Thoracic aorta (tissue), 2 donors: Measurements from ENCODE around the gene SLIT2. TPM values are rescaled to one million over a fixed set of nuclear protein-coding genes. Genes with fewer than 3 reads are reported as not detected.
A peak's percentile ranks its signal among the peaks of the same experiment; 100 is the strongest.

Experiments
- ATAC-seq: fragments of 150-250 bp; one replicate; pipeline ENCODE4 v1.8.0; 2017; ENCODE audit warnings: low read depth; ENCODE audit not compliant: insufficient number of reproducible peaks, low FRiP score
- DNase-seq: peaks from one replicate; pipeline ENCODE4 v3.0.0-alpha.2; 2020; ENCODE audit warnings: low spot score
- H3K27ac ChIP-seq, 2 donors: fragments of 200-600 bp; sonication (generic); 1 replicate in 1 of 2; 2 replicates in 1 of 2; pipeline ENCODE4 v1.5.1; 2016; ENCODE audit warnings: mild to moderate bottlenecking in 2 of 2, moderate library complexity in 2 of 2
- H3K27me3 ChIP-seq: fragments of 200-600 bp; sonication (generic); replicated peaks from 2 replicates; pipeline ENCODE4 v1.6.0; 2016; ENCODE audit warnings: mild to moderate bottlenecking; ENCODE audit not compliant: insufficient read depth
- H3K36me3 ChIP-seq: fragments of 200-600 bp; sonication (generic); one replicate; pipeline ENCODE4 v1.5.1; 2016
- H3K4me1 ChIP-seq, 2 donors: fragments of 200-600 bp; sonication (generic); 1 replicate in 1 of 2; 2 replicates in 1 of 2; pipeline versions ENCODE4 v1.5.1 to v1.6.0; 2016; ENCODE audit warnings: low read depth in 2 of 2, mild to moderate bottlenecking in 1 of 2; ENCODE audit not compliant: control insufficient read depth in 1 of 2
- H3K4me3 ChIP-seq: fragments of 200-600 bp; sonication (generic); 2 replicates; pipeline ENCODE4 v1.5.1; 2016; ENCODE audit warnings: mild to moderate bottlenecking
- H3K9me3 ChIP-seq: fragments of 200-600 bp; sonication (generic); 2 replicates; pipeline ENCODE4 v1.5.1; 2016
- total RNA-seq, 2 donors: library from RNA; depleted of rRNA; stranded (reverse); fragments of >200 nt; gene quantifications; one replicate each; pipeline versions ENCODE4 v1.1.0 to v1.2.3, GENCODE V29; 2016
- TF ChIP-seq, protein P1 (sequence below): fragments of 200-600 bp; sonication (generic); IDR thresholded peaks from one replicate; pipeline ENCODE4 v1.5.1; 2019; ENCODE audit warnings: antibody characterized with exemption

SLIT2 gene, protein sequence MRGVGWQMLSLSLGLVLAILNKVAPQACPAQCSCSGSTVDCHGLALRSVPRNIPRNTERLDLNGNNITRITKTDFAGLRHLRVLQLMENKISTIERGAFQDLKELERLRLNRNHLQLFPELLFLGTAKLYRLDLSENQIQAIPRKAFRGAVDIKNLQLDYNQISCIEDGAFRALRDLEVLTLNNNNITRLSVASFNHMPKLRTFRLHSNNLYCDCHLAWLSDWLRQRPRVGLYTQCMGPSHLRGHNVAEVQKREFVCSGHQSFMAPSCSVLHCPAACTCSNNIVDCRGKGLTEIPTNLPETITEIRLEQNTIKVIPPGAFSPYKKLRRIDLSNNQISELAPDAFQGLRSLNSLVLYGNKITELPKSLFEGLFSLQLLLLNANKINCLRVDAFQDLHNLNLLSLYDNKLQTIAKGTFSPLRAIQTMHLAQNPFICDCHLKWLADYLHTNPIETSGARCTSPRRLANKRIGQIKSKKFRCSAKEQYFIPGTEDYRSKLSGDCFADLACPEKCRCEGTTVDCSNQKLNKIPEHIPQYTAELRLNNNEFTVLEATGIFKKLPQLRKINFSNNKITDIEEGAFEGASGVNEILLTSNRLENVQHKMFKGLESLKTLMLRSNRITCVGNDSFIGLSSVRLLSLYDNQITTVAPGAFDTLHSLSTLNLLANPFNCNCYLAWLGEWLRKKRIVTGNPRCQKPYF (N-terminal part only)
- total RNA-seq, result 10 to 100 TPM; 30.3 to 71.1 TPM

DNA sequence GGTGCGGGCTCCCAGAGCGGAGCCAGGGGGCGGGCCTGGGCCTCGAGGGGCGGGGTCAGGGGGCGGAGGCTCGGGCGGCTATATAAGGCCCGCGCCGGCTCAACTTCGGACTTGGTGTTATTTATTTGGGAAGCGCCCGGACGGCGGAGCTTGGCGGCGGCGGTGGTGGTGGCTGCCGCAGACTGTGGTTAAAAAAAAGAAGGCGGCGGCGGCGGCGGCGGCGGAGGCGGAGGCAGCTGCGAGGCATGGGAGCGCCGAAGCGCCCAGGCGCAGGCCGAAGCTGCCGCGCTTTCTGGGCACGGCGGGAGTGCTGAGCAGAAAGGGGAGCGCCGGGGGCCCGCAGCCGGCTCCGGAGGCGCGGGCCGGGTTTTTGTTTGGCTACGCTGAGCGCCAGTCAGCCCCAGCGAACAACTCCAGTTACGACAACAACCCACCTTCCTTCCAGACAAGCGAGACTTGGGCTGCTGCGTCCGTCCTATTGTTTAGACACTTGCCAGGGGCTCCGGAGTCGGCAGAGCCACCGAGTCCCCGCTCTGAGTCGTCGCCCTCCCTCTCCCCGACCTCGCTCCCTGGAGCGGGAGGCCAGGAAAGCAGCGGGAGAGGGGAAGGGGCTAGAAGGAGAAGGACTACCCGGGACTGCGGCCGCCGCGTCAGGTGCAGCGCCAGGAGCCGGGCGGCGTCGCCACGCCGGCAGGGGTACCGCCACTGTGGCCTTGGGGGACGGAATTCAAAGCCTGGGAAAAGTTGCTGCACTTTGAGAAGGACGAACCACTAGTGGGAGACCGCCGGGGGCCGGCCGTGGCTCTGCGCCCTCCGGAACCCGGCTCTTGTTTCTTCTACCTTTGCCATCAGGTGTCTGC lies at the start of gene SLIT2:
Gene SLIT2 (plus strand): TSS at position 110 of the 860 bp plus-strand sequence. CDS start 1,911 bp downstream, outside the sequence.
- Histone ChIP-seq H3K36me3 (no peaks in the 10 kb centered on the region), H3K4me1 (peaks cover 0 to 4% of the 10 kb centered on the region in 2 donors), H3K27ac (peak within 1 kb of the TSS; percentile 84 to 88), H3K9me3 (no peaks in the 10 kb centered on the region), H3K27me3 (no peaks in the 10 kb centered on the region), H3K4me3 (peak within 1 kb of the TSS; percentile 95)
- DNase-seq, result no peak
- ATAC-seq, result peak; percentile 40
- TF ChIP-seq, protein P1, sequence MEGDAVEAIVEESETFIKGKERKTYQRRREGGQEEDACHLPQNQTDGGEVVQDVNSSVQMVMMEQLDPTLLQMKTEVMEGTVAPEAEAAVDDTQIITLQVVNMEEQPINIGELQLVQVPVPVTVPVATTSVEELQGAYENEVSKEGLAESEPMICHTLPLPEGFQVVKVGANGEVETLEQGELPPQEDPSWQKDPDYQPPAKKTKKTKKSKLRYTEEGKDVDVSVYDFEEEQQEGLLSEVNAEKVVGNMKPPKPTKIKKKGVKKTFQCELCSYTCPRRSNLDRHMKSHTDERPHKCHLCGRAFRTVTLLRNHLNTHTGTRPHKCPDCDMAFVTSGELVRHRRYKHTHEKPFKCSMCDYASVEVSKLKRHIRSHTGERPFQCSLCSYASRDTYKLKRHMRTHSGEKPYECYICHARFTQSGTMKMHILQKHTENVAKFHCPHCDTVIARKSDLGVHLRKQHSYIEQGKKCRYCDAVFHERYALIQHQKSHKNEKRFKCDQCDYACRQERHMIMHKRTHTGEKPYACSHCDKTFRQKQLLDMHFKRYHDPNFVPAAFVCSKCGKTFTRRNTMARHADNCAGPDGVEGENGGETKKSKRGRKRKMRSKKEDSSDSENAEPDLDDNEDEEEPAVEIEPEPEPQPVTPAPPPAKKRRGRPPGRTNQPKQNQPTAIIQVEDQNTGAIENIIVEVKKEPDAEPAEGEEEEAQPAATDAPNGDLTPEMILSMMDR, result no peak

DNA sequence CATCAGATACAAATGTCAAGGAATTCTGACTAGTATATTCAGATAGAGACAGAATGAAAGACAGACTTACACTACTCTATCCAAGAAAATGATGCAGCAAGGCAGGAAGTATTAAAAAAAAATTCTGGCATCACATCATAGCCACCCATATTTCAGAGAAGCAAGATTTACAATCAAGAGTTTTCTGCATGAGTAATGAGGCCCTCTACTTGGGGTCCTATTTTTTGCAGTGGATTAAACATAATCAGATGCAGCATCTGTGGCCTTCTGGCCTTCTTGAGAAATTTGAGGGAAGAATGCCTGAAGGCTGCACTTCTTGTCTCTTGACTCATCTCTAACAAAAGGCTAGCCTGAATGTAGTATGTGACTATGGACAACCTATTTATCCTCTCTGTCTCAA lies 48.2 kb upstream of the SLIT2 start:
- no peak for DNase-seq
- Histone ChIP-seq H3K9me3 (no peaks in the 10 kb centered on the region), H3K27ac (no peak overlapping the region), H3K4me3 (no peak overlapping the region), H3K4me1 (no peaks in the 10 kb centered on the region), H3K36me3 (no peaks in the 10 kb centered on the region), H3K27me3 (no peaks in the 10 kb centered on the region)
- no peak for ATAC-seq
- TF ChIP-seq, protein P1, result no peak

DNA sequence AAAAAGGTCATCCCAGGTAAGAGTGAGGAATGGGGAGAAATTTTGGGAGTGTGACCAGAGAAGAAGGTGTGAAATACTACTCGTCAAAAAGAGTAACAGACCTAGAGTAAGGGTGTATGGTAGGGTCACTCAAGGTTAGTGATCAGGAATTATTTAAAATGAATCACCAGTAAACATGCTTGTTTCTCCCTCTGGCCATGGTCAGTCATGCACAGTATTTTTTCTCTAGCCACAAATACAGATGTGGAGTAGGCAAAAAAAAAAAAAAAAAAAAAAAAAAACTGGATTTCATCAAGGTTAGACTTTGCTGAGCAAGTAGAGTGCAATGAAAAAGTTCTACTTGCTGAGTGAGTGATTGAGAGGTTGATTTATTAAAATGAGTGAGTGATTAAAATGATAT lies 34.2 kb upstream of the SLIT2 start:
- H3K36me3 ChIP-seq, result no peaks in the 10 kb centered on the region
- H3K4me1 ChIP-seq, result no peaks in the 10 kb centered on the region
- no peaks in the 10 kb centered on the region for H3K27me3 ChIP-seq
- no peaks in the 10 kb centered on the region for H3K9me3 ChIP-seq
- TF ChIP-seq, protein P1, result no peak
- ATAC-seq, result no peak
- no peak overlapping the region for H3K27ac ChIP-seq
- no peak for DNase-seq
- no peak overlapping the region for H3K4me3 ChIP-seq

DNA sequence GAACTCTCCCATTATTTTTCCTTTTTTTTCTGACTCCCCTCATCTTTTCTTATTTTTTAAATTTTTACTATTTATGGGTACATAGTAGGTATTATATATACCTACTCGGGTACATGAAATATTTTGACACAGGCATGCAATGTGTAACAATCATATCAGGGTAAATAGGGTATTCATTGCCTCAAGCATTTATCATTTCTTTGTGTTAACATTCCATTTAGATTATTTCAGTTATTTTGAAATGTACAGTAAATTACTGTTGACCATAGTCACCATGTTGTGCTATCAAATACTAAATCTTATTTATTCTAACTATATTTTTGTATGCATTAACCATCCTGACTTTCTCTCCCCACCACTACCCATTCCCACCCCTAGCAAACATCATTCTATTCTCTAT lies 33.8 kb upstream of the SLIT2 start:
- Histone ChIP-seq H3K36me3 (no peaks in the 10 kb centered on the region), H3K9me3 (no peaks in the 10 kb centered on the region), H3K27me3 (no peaks in the 10 kb centered on the region), H3K4me1 (no peaks in the 10 kb centered on the region), H3K4me3 (no peak overlapping the region), H3K27ac (no peak overlapping the region)
- ATAC-seq, result no peak
- TF ChIP-seq, protein P1, result no peak
- no peak for DNase-seq

DNA sequence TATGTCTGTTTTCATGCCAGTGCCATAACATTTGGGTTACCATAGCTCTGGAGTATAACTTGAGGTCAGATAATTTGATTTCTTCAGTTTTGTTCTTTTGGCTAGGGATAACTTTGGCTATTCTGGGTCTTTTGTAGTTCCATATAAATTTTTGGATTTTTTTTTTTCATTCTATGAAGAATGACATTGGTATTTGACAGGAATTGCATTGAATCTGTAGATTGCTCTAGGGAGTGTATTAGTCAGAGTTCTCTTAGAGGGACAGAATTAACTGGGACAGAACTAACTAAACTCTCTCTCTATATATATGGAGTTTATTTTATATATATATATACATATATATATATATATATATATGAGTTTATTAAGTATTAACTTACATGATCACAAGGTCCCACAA lies 32.2 kb upstream of the SLIT2 start:
- Histone ChIP-seq H3K9me3 (no peaks in the 10 kb centered on the region), H3K4me1 (no peaks in the 10 kb centered on the region), H3K4me3 (no peak overlapping the region), H3K27ac (no peak overlapping the region), H3K27me3 (no peaks in the 10 kb centered on the region), H3K36me3 (no peaks in the 10 kb centered on the region)
- DNase-seq (no peak), ATAC-seq (no peak)
- TF ChIP-seq, protein P1, result no peak
